HG03457 (cell line): Measurements from ENCODE around the gene BRAP.
"Not testable (repeated sequence)": the region's sequence is repeated elsewhere in the genome, so short reads cannot be mapped to it uniquely, and the experiment has no call there.

Experiments used
- ATAC-seq: cut with Tn5 transposase; IDR thresholded peaks from one replicate; pipeline ENCODE4 v1.9.1; 2021; ENCODE audit warnings: moderate number of reproducible peaks; ENCODE audit not compliant: unreplicated experiment

BRAP gene

GRCh38 chr12:111677186-111677585, 8.6 kb downstream of the BRAP start:
- no peak for ATAC-seq

GRCh38 chr12:111673503-111673902, 12.3 kb downstream of the BRAP start:
- no peak for ATAC-seq

- no peak for ATAC-seq
Measured at GRCh38 chr12:111672822-111673381, 12.9 kb downstream of the BRAP start.

GRCh38 chr12:111664961-111665865, 20.5 kb downstream of the BRAP start:
- no peak for ATAC-seq

GRCh38 chr12:111664499-111664898, 21.3 kb downstream of the BRAP start:
- no peak for ATAC-seq

GRCh38 chr12:111656016-111656415, 29.7 kb downstream of the BRAP start:
- ATAC-seq: no peak

GRCh38 chr12:111655356-111655755, 30.4 kb downstream of the BRAP start:
- no peak for ATAC-seq

GRCh38 chr12:111653596-111653995, 32.2 kb downstream of the BRAP start:
- ATAC-seq: no peak

GRCh38 chr12:111652530-111652929, 33.2 kb downstream of the BRAP start:
- not testable (repeated sequence) for ATAC-seq

- ATAC-seq: no peak
Measured at GRCh38 chr12:111650912-111651311, 34.8 kb downstream of the BRAP start.

- ATAC-seq: no peak
Measured at GRCh38 chr12:111645433-111645832, 40.3 kb downstream of the BRAP start.

- no peak for ATAC-seq
Measured at GRCh38 chr12:111643427-111643826, 42.3 kb downstream of the BRAP start.

- no peak for ATAC-seq
Measured at GRCh38 chr12:111642681-111643426, 42.9 kb downstream of the BRAP start.

GRCh38 chr12:111640506-111640905, 45.2 kb downstream of the BRAP start:
- no peak for ATAC-seq

- no peak for ATAC-seq
Measured at GRCh38 chr12:111638556-111638955, 47.2 kb downstream of the BRAP start.

- ATAC-seq: no peak
Measured at GRCh38 chr12:111636209-111636945, 49.4 kb downstream of the BRAP start.

GRCh38 chr12:111635524-111635923, 50.2 kb downstream of the BRAP start:
- no peak for ATAC-seq

GRCh38 chr12:111628505-111629260, 57.1 kb downstream of the BRAP start:
- no peak for ATAC-seq

- no peak for ATAC-seq
Measured at GRCh38 chr12:111626230-111626629, 59.5 kb downstream of the BRAP start.

- no peak for ATAC-seq
Measured at GRCh38 chr12:111624540-111624939, 61.2 kb downstream of the BRAP start.
